Astrocyte of the cerebellum (primary cell): Measurements from ENCODE around the gene CIAO1.

Source experiments
- DNase-seq: peaks from one replicate; pipeline ENCODE4 v3.0.0-alpha.2; 2011; ENCODE audit warnings: low read depth
- H3K4me3 ChIP-seq: 2 replicates; pipeline ENCODE4 v1.5.1; 2011; ENCODE audit warnings: mild to moderate bottlenecking, low read depth, low read length, moderate library complexity
- CTCF ChIP-seq: IDR thresholded peaks from 2 replicates; pipeline ENCODE4 v1.5.1; 2012; ENCODE audit warnings: low read length, low read depth, moderate library complexity, mild to moderate bottlenecking; ENCODE audit errors: missing control alignments
- in situ Hi-C: cut with HindIII; loops from 2 replicates; pipeline ENCODE4 v1.10.0; 2017; ENCODE audit warnings: low sequenced_read_pairs

The CIAO1 gene

GRCh38 chr2:96262306-96262705 lies 3.7 kb upstream of the CIAO1 start:
- TF ChIP-seq CTCF: no peak
- H3K4me3 ChIP-seq: no peak overlapping the region
- DNase-seq: no peak
- in situ Hi-C loops: loop anchor here (10.0 kb wide), 1 partner anchor 128 kb away; the partner anchor contains the start of gene ASTL

GRCh38 chr2:96264086-96264485 lies 1.9 kb upstream of the CIAO1 start:
- in situ Hi-C loops: loop anchor here (10.0 kb wide), 1 partner anchor 129 kb away; the partner anchor contains the start of gene ASTL

GRCh38 chr2:96264656-96265348 lies 1.2 kb upstream of the CIAO1 start:
- H3K4me3 ChIP-seq: peak overlapping the region; percentile 91
- in situ Hi-C loops: loop anchor here (10.0 kb wide), 1 partner anchor 130 kb away; the partner anchor contains the start of gene ASTL
- TF ChIP-seq CTCF: peak; percentile 68
- DNase-seq: no peak

More at GRCh38 chr2:96264086-96264485, 1.9 kb upstream of the CIAO1 start:
- DNase-seq: no peak
- peak overlapping the region; percentile 91 for H3K4me3 ChIP-seq
- TF ChIP-seq CTCF: no peak

- in situ Hi-C loops: loop anchor here (10.0 kb wide), 1 partner anchor 131 kb away; the partner anchor contains the start of gene ASTL
- no peak for TF ChIP-seq CTCF
- peak overlapping the region; percentile 91 for H3K4me3 ChIP-seq
- no peak for DNase-seq
These were observed 631 bp upstream of the CIAO1 start for GRCh38 chr2:96265349-96265839.

GRCh38 chr2:96267159-96267971 lies 1.3 kb downstream of the CIAO1 start:
- H3K4me3 ChIP-seq: peak overlapping the region; percentile 91
- DNase-seq: peak; percentile 6
- in situ Hi-C loops: loop anchor here (10.0 kb wide), 1 partner anchor 133 kb away; the partner anchor contains the start of gene ASTL
- peak; percentile 52 for TF ChIP-seq CTCF

GRCh38 chr2:96271995-96272394 lies 6.0 kb downstream of the CIAO1 start:
- TF ChIP-seq CTCF: no peak
- DNase-seq: no peak
- no peak overlapping the region for H3K4me3 ChIP-seq
- in situ Hi-C loops: no loop called here
